ENCODE results near the gene GEMIN7. TPM values are rescaled to one million over a fixed set of nuclear protein-coding genes. Genes with fewer than 3 reads are reported as not detected.

The GEMIN7 gene
- total RNA-seq, 1 experiment from 2014 or later, result 29.6 TPM

DNA sequence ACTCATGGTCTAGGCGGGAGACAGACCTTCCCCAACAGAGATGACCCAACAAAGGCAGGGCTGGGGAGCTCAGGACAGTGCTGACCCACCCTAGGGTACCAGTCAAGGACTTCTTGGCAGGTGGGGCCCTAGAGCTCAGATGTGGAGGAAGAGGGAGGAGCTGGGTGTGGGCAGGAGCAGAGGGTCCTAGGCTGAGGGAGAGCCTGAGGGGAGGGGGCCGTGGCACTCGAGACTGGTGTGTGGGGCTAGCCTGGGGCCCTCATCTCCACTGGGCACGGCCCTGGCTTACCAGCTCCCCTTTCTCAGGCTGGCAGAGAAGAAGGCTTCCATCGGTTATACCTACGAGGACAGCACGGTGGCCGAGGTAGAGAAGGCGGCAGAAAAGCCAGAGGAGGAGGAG, 21.6 kb upstream of the GEMIN7 start:
- no peaks in the 10 kb centered on the region for H3K9me2 ChIP-seq (ENCODE audit: insufficient read depth)

DNA sequence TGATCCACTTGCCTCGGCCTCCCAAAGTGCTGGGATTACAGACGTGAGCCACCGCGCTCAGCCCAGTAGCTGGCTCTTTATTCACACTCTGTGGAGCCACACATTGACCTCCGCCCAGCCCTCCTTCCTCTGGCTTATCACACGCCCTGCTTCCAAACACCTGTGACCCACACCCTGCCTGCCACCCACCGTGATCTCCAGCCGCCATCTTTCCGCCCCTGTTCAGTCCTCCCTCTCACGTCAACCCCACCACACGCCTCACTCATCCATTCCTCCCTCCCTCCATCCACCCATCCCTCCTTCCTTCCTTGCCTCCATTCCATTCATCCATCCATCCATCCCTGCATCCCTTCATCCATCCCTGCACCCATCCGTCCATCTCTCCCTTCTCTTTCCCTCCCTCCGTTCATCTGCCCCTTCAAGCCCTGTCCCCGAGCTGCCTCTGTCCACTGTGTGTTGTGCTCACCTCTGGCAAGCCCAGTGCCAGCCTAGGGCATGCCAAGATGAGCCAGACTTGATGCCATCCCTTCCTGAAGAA, 20.4 kb upstream of the GEMIN7 start:
- no peaks in the 10 kb centered on the region for H3K27me3 ChIP-seq (ENCODE audit: insufficient read depth, low read depth)
- no peak overlapping the region for H3K27ac ChIP-seq
- no peaks in the 10 kb centered on the region for H3K4me1 ChIP-seq (replicated peaks; ENCODE audit: insufficient read depth)
- intact Hi-C loops (cut with micrococcal nuclease; ENCODE audit: unreplicated experiment), result loop anchor here (2.0 to 10.0 kb wide), 3 partner anchors 70 to 276 kb away; partner anchors contain the start of gene APOE
- H3F3A ChIP-seq (ENCODE audit: insufficient read depth, low read depth), result peaks cover 31% of the 10 kb centered on the region; the same call in 1 of the 2 replicates
- no peak for DNase-seq
- no TSS peak for BruUV-seq (replicated peaks)
- H2AFZ ChIP-seq, result no peak overlapping the region
- H3K4me2 ChIP-seq, result no peak overlapping the region
- peaks cover 49% of the 10 kb centered on the region for H4K20me1 ChIP-seq (ENCODE audit: insufficient read depth)
- CTCF ChIA-PET, result interaction anchor here (1.6 kb wide), 1 partner anchor 16 kb away, joined by 4 read pairs; no protein-coding TSS in a partner anchor
- TF ChIP-seq, protein P1, sequence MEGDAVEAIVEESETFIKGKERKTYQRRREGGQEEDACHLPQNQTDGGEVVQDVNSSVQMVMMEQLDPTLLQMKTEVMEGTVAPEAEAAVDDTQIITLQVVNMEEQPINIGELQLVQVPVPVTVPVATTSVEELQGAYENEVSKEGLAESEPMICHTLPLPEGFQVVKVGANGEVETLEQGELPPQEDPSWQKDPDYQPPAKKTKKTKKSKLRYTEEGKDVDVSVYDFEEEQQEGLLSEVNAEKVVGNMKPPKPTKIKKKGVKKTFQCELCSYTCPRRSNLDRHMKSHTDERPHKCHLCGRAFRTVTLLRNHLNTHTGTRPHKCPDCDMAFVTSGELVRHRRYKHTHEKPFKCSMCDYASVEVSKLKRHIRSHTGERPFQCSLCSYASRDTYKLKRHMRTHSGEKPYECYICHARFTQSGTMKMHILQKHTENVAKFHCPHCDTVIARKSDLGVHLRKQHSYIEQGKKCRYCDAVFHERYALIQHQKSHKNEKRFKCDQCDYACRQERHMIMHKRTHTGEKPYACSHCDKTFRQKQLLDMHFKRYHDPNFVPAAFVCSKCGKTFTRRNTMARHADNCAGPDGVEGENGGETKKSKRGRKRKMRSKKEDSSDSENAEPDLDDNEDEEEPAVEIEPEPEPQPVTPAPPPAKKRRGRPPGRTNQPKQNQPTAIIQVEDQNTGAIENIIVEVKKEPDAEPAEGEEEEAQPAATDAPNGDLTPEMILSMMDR (conservative IDR thresholded peaks at IDR 0.05), result no peak
- no peak for TF ChIP-seq EZH2 (IDR thresholded peaks at IDR 0.05; ENCODE audit: low read depth)
- POLR2A ChIA-PET (ENCODE audit: unreplicated experiment), result no interaction called here
- no peaks in the 10 kb centered on the region for H3K79me2 ChIP-seq (ENCODE audit: low read depth)
- no peak overlapping the region for H3K4me3 ChIP-seq
- H3K36me3 ChIP-seq (ENCODE audit: low read depth), result peaks cover 42% of the 10 kb centered on the region
- no peaks in the 10 kb centered on the region for H3K9me2 ChIP-seq (ENCODE audit: insufficient read depth)
- H3K9me3 ChIP-seq (ENCODE audit: insufficient read depth, low read depth), result no peaks in the 10 kb centered on the region

More for the DNA sequence above, 21.6 kb upstream of the GEMIN7 start:
- ChIA-PET POLR2A (ENCODE audit: unreplicated experiment) (interaction anchor here (0.7 kb wide), 1 partner anchor 227 kb away, joined by 5 read pairs; no protein-coding TSS in a partner anchor), CTCF (no interaction called here)
- H3F3A ChIP-seq (ENCODE audit: insufficient read depth, low read depth), result peaks cover 33% of the 10 kb centered on the region; the same call in 1 of the 2 replicates
- peaks cover 42% of the 10 kb centered on the region for H3K36me3 ChIP-seq (ENCODE audit: low read depth)
- H2AFZ ChIP-seq, result no peak overlapping the region
- no peak for DNase-seq
- H3K4me1 ChIP-seq (replicated peaks; ENCODE audit: insufficient read depth), result no peaks in the 10 kb centered on the region
- BruUV-seq (replicated peaks), result no TSS peak
- H3K27me3 ChIP-seq (ENCODE audit: insufficient read depth, low read depth), result no peaks in the 10 kb centered on the region
- intact Hi-C loops (cut with micrococcal nuclease; ENCODE audit: unreplicated experiment), result loop anchor here (5.0 to 10.0 kb wide), 2 partner anchors 153 to 275 kb away; partner anchors contain the start of gene APOE
- no peak for TF ChIP-seq EZH2 (IDR thresholded peaks at IDR 0.05; ENCODE audit: low read depth)
- TF ChIP-seq, protein P1 (conservative IDR thresholded peaks at IDR 0.05), result no peak
- no peak overlapping the region for H3K4me3 ChIP-seq
- no peaks in the 10 kb centered on the region for H3K79me2 ChIP-seq (ENCODE audit: low read depth)
- H3K27ac ChIP-seq, result no peak overlapping the region
- H4K20me1 ChIP-seq (ENCODE audit: insufficient read depth), result peaks cover 58% of the 10 kb centered on the region
- H3K9me3 ChIP-seq (ENCODE audit: insufficient read depth, low read depth), result no peaks in the 10 kb centered on the region
- no peak overlapping the region for H3K4me2 ChIP-seq

DNA sequence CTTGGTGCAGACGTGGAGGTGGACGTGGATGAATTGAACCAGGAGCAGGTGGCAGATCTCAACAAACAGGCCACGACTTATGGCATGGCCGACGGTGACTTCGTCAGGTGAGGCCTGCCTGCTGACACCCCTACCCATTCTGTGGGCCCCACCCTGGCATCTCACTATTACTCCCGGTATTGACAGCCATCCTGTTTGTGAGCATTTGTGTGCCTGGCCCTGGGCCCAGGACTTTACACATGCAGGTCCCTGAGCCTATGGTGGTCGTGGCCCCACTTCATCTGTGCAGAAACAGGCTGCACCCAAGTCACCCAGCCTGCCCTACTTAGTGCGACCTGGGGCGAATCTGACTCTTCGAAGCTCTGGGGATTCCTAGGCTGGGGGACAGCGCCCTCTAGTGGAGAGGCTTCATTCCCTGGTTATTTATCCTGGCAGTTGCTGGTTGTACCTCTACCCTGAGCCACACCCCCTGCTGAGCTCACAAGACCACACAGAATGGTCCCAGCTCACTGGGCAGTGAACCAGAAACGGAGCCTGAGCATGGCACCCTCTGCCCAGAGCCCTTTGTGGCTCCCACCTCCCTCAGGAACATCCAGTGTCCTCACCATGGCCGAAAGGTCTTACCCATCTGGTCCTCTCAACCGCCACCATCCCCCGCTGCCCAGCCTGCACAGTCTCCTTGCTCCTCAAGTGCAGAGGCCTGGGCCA, 19.6 kb upstream of the GEMIN7 start:
- no peaks in the 10 kb centered on the region for H3K9me3 ChIP-seq (ENCODE audit: insufficient read depth, low read depth)
- H3F3A ChIP-seq (ENCODE audit: insufficient read depth, low read depth), result peaks cover 24% of the 10 kb centered on the region; the same call in 1 of the 2 replicates
- intact Hi-C loops (cut with micrococcal nuclease; ENCODE audit: unreplicated experiment), result loop anchor here (2.0 to 10.0 kb wide), 3 partner anchors 71 to 277 kb away; partner anchors contain the start of gene APOE
- CTCF ChIA-PET, result interaction anchor here (0.6 to 1.6 kb wide), 3 partner anchors 13 to 288 kb away, joined by 3 to 6 read pairs (median 4); no protein-coding TSS in a partner anchor
- H3K27ac ChIP-seq, result no peak overlapping the region
- no peaks in the 10 kb centered on the region for H3K79me2 ChIP-seq (ENCODE audit: low read depth)
- BruUV-seq (replicated peaks), result no TSS peak
- POLR2A ChIA-PET (ENCODE audit: unreplicated experiment), result interaction anchor here (0.8 kb wide), 1 partner anchor 57 kb away, joined by 3 read pairs; no protein-coding TSS in a partner anchor
- DNase-seq, result peak; percentile 69 to 76
- no peaks in the 10 kb centered on the region for H3K4me1 ChIP-seq (replicated peaks; ENCODE audit: insufficient read depth)
- no peak overlapping the region for H3K4me2 ChIP-seq
- no peak overlapping the region for H2AFZ ChIP-seq
- H3K27me3 ChIP-seq (ENCODE audit: insufficient read depth, low read depth), result no peaks in the 10 kb centered on the region
- H3K9me2 ChIP-seq (ENCODE audit: insufficient read depth), result no peaks in the 10 kb centered on the region
- peaks cover 43% of the 10 kb centered on the region for H4K20me1 ChIP-seq (ENCODE audit: insufficient read depth)
- H3K36me3 ChIP-seq (ENCODE audit: low read depth), result peaks cover 42% of the 10 kb centered on the region
- TF ChIP-seq, protein P1 (conservative IDR thresholded peaks at IDR 0.05), result peak; percentile 99
- no peak for TF ChIP-seq EZH2 (IDR thresholded peaks at IDR 0.05; ENCODE audit: low read depth)
- no peak overlapping the region for H3K4me3 ChIP-seq
